ENCODE results near the gene RRP1. TPM values are rescaled to one million over a fixed set of nuclear protein-coding genes. Genes with fewer than 3 reads are reported as not detected.

RRP1 gene
- total RNA-seq, 1 experiment from 2014 or later: 76.7 TPM

DNA sequence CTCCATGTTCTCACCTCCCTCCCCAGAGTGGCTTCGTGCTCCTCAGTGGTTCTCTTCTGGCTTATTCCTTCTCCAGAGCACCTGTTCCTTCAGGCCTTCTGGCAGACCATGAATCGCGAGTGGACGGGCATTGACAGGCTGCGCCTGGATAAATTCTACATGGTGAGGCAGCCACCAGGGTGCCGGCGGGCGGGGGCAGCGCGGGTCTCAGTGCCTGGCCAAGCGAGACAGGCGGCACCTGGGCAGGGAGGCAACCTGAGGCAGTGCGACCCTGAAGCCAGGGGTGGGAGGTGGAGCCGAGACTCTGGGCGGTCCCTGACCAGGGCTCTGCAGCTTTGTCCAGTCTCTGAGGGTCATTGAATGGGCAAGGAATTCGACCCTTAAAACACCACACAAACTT, 3.9 kb downstream of the RRP1 start:
- Histone ChIP-seq H3K56ac (ENCODE audit: insufficient read length, low read depth, low read length) (no peak overlapping the region), H2BK5ac (ENCODE audit: insufficient read length, low read length) (no peak overlapping the region), H3K4me1 (ENCODE audit: insufficient read depth, low read length) (no peaks in the 10 kb centered on the region), H4K8ac (replicated peaks; ENCODE audit: insufficient read length, low read depth, low read length) (no peak overlapping the region), H3K18ac (ENCODE audit: insufficient read length, low read depth, low read length) (no peak overlapping the region), H3K4ac (ENCODE audit: low read depth, low read length) (no peak overlapping the region), H3K79me1 (ENCODE audit: insufficient read depth, low read depth, low read length, poor library complexity, severe bottlenecking) (peaks cover 4% of the 10 kb centered on the region), H2BK12ac (ENCODE audit: insufficient read length, low read depth, low read length) (no peak overlapping the region), H3K27ac (ENCODE audit: insufficient read length, low read depth, low read length) (no peak overlapping the region), H3K4me2 (ENCODE audit: insufficient read depth, insufficient read length, low read length) (no peak overlapping the region), H4K20me1 (ENCODE audit: control insufficient read depth, insufficient read depth, insufficient read length) (no peaks in the 10 kb centered on the region), H2AFZ (ENCODE audit: low read length) (no peak overlapping the region), H3K27me3 (ENCODE audit: insufficient read depth, low read length) (no peaks in the 10 kb centered on the region), H3K23ac (ENCODE audit: insufficient read length, low read depth, low read length) (no peak overlapping the region), H2BK20ac (ENCODE audit: low read depth, low read length, poor library complexity, severe bottlenecking) (no peak overlapping the region), H3K9ac (ENCODE audit: extremely low read depth, insufficient read length, low read length) (no peak overlapping the region), H2BK15ac (ENCODE audit: low read depth, low read length) (no peak overlapping the region), H3K14ac (ENCODE audit: insufficient read depth, low read length) (no peak overlapping the region), H3T11ph (ENCODE audit: low read length) (no peak overlapping the region), H4K91ac (ENCODE audit: insufficient read length, low read depth, low read length) (no peak overlapping the region), H3K23me2 (ENCODE audit: insufficient read length, low read depth, low read length, poor library complexity, severe bottlenecking) (peaks cover 9% of the 10 kb centered on the region), H2BK120ac (ENCODE audit: low read depth, low read length, poor library complexity, severe bottlenecking) (no peak overlapping the region), H3K79me2 (ENCODE audit: insufficient read depth, low read length) (peaks cover 14% of the 10 kb centered on the region; the same call in 1 of the 2 replicates), H3K9me3 (ENCODE audit: control insufficient read depth, low read depth, low read length) (no peaks in the 10 kb centered on the region), H4K5ac (ENCODE audit: insufficient read length, low read depth, low read length) (no peak overlapping the region), H2AK5ac (ENCODE audit: insufficient read length, low read length) (no peak overlapping the region)
- Mint-ChIP-seq H3K27ac (no peak overlapping the region), H3K27me3 (ENCODE audit: low read depth) (no peaks in the 10 kb centered on the region), H3K4me3 (no peak overlapping the region), H3K36me3 (ENCODE audit: insufficient read depth in 1 of 3, low read depth in 3 of 3) (peaks cover 57 to 82% (median 76%) of the 10 kb centered on the region in 3 experiments), H3K4me1 (peaks cover 3 to 11% of the 10 kb centered on the region in 2 experiments), H3K9me3 (peaks cover 3% of the 10 kb centered on the region in 2 experiments; a peak in 2 of 5 replicates)
- no CpG with 5 or more reads among the region's 16 CpGs for WGBS (ENCODE audit: extremely low coverage, insufficient read length, low lambda C conversion rate)
- TF ChIP-seq, protein P1, sequence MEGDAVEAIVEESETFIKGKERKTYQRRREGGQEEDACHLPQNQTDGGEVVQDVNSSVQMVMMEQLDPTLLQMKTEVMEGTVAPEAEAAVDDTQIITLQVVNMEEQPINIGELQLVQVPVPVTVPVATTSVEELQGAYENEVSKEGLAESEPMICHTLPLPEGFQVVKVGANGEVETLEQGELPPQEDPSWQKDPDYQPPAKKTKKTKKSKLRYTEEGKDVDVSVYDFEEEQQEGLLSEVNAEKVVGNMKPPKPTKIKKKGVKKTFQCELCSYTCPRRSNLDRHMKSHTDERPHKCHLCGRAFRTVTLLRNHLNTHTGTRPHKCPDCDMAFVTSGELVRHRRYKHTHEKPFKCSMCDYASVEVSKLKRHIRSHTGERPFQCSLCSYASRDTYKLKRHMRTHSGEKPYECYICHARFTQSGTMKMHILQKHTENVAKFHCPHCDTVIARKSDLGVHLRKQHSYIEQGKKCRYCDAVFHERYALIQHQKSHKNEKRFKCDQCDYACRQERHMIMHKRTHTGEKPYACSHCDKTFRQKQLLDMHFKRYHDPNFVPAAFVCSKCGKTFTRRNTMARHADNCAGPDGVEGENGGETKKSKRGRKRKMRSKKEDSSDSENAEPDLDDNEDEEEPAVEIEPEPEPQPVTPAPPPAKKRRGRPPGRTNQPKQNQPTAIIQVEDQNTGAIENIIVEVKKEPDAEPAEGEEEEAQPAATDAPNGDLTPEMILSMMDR (conservative IDR thresholded peaks at IDR 0.05): no peak
- DNase-seq: no peak

All from H9 (cell line).